K562 treated with DMSO at 1 percent for 48 hours (cell line): ENCODE results near the gene DIPK1A. TPM values are rescaled to one million over a fixed set of nuclear protein-coding genes. Genes with fewer than 3 reads are reported as not detected.

ENCODE experiments used
- total RNA-seq: library from RNA; unstranded; fragments of 300-600 nt; gene quantifications from 2 replicates; pipeline ENCODE4 v1.2.3, GENCODE V29; 2022; ENCODE audit warnings: low replicate concordance; ENCODE audit errors: extremely low read depth

The DIPK1A gene
- not detected in 2 replicates for total RNA-seq

GRCh38 chr1:92961131-92961895 lies at the start of gene DIPK1A:
DIPK1A (minus strand) TSS chr1:92961462; CDS start chr1:92961429, 33 bp downstream.

GRCh38 chr1:92831762-92832536 lies 129.3 kb downstream of the DIPK1A start, which contains the start of gene RPL5:
RPL5 (plus strand) TSS chr1:92832040; CDS start chr1:92832115, 75 bp downstream.

Other genes with a start within 250 kb of the DIPK1A start
- not detected in 2 replicates for gene EVI5, start 176.4 kb downstream of the DIPK1A start, total RNA-seq
- 1,306 TPM in 1 of 2 replicates, not detected in the other for gene RPL5, start 129.4 kb downstream of the DIPK1A start, total RNA-seq
- not detected in 2 replicates for gene MTF2, start 117.8 kb upstream of the DIPK1A start, total RNA-seq
- not detected in 2 replicates for gene TMED5, start 219.0 kb upstream of the DIPK1A start, total RNA-seq
- gene CCDC18, start 219.3 kb upstream of the DIPK1A start, total RNA-seq = not detected in 2 replicates